Mesothelial cell of epicardium (in vitro differentiated cells): ENCODE results near the gene SLC30A10. TPM values are rescaled to one million over a fixed set of nuclear protein-coding genes. Genes with fewer than 3 reads are reported as not detected.

Source experiments
- DNase-seq, 2 experiments: peaks; one replicate each; pipeline ENCODE4 v3.0.0; 2021; ENCODE audit warnings: low spot score in 2 of 2; ENCODE audit not compliant: unreplicated experiment in 2 of 2
- H3K27ac Mint-ChIP-seq: 2 replicates; pipeline ENCODE4 v1.8.0; 2021; ENCODE audit warnings: mixed read lengths
- H3K27me3 Mint-ChIP-seq: 2 replicates; pipeline ENCODE4 v1.8.0; 2021; ENCODE audit warnings: low read depth, mixed read lengths
- H3K36me3 Mint-ChIP-seq: 2 replicates; pipeline ENCODE4 v1.8.0; 2021; ENCODE audit warnings: mixed read lengths
- H3K4me1 Mint-ChIP-seq: 2 replicates; pipeline ENCODE4 v1.8.0; 2021; ENCODE audit warnings: mixed read lengths
- H3K4me3 Mint-ChIP-seq: 2 replicates; pipeline ENCODE4 v1.8.0; 2021; ENCODE audit warnings: mild to moderate bottlenecking, moderate library complexity, mixed read lengths
- H3K9me3 Mint-ChIP-seq: 2 replicates; pipeline ENCODE4 v1.8.0; 2021; ENCODE audit warnings: mixed read lengths
- total RNA-seq: library from RNA; stranded (reverse); gene quantifications from 3 replicates; pipeline ENCODE4 v1.2.1, GENCODE V29; 2021
- TF ChIP-seq, protein P1 (sequence below): fragments of 200-600 bp; sonication (generic); IDR thresholded peaks from one replicate; pipeline ENCODE4 v1.5.0; 2021; ENCODE audit warnings: antibody characterized with exemption; ENCODE audit not compliant: unreplicated experiment

SLC30A10 gene
- total RNA-seq, 1 donor from 2014 or later: 1.1 TPM

DNA sequence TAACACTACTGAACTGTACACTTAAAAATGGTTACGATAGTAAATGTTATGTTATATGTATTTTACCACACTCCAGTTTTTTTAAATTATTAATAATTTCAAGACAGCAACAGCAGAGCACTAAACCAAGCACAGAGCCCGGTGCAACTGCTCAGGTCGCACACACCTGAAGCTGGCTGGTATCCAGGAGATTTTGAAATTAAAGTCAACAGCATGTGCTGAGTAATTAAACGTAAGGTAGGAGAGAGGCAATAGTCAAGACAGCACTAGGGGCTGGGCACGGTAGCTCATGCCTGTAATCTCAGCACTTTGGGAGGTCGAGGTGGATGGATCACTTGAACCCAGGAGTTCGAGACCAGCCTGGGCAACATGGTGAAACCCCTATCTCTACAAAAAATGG lies 35.1 kb upstream of the SLC30A10 start:
- no peak for DNase-seq
- peaks cover 4% of the 10 kb centered on the region for H3K9me3 Mint-ChIP-seq
- no peak overlapping the region for H3K4me3 Mint-ChIP-seq
- TF ChIP-seq, protein P1, sequence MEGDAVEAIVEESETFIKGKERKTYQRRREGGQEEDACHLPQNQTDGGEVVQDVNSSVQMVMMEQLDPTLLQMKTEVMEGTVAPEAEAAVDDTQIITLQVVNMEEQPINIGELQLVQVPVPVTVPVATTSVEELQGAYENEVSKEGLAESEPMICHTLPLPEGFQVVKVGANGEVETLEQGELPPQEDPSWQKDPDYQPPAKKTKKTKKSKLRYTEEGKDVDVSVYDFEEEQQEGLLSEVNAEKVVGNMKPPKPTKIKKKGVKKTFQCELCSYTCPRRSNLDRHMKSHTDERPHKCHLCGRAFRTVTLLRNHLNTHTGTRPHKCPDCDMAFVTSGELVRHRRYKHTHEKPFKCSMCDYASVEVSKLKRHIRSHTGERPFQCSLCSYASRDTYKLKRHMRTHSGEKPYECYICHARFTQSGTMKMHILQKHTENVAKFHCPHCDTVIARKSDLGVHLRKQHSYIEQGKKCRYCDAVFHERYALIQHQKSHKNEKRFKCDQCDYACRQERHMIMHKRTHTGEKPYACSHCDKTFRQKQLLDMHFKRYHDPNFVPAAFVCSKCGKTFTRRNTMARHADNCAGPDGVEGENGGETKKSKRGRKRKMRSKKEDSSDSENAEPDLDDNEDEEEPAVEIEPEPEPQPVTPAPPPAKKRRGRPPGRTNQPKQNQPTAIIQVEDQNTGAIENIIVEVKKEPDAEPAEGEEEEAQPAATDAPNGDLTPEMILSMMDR: no peak
- peaks cover 12% of the 10 kb centered on the region for H3K27me3 Mint-ChIP-seq
- H3K4me1 Mint-ChIP-seq: peaks cover 4% of the 10 kb centered on the region
- H3K36me3 Mint-ChIP-seq: peaks cover 10% of the 10 kb centered on the region
- H3K27ac Mint-ChIP-seq: no peak overlapping the region

DNA sequence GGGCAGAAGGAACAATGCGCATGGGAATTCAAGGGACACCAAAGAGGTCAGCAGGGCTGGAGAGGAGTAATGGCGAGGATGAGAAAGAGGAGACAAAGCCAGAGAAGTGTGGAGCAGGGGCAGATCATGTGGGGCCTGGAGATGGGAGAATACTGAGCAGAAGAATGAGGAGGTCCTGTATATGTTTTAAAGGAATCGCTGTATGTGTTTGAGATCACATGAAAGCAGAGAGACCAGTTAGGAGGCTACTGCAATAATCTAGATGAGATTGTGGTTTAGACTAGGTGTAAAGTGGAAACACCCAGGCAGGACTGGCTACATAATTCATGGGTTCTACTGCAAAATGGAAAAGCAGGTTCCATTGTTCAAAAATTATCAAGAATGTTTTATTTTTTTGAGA lies 33.3 kb upstream of the SLC30A10 start:
- H3K36me3 Mint-ChIP-seq: no peaks in the 10 kb centered on the region
- TF ChIP-seq, protein P1: no peak
- no peak overlapping the region for H3K4me3 Mint-ChIP-seq
- H3K9me3 Mint-ChIP-seq: peaks cover 4% of the 10 kb centered on the region
- H3K27me3 Mint-ChIP-seq: peaks cover 12% of the 10 kb centered on the region
- peaks cover 4% of the 10 kb centered on the region for H3K4me1 Mint-ChIP-seq
- DNase-seq: no peak
- no peak overlapping the region for H3K27ac Mint-ChIP-seq

DNA sequence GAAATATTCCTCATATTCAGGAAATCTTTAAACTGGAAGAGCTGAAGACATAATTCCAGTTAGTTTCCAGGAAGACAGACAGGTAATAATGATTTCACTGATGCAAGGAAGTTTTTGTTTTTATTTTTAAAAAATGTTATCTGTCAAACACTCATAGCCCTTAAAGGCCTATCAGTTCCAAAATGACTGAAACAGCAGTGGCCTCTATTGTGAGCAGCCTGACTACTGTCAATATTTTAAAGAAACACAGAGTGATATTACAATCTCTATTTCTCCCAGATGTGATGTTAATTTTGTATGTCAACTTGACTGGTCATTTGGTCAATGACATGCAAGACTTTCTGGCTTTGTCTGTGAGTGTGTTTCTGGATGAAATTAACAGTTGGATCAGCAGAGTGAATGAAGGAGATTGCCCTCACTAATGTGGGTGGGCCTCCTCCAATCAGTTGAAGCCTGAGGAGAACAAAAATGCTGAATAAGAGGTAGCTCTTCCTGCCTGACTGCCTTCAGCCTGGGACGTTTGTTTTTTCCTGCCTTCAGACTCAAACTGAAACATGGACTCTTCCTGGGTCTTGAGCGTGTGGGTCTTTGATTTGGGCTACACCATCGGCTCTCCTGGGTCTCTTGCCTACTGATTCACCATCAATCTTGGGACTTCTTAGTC lies 31.3 kb upstream of the SLC30A10 start:
- Mint-ChIP-seq H3K4me1 (no peaks in the 10 kb centered on the region), H3K4me3 (no peak overlapping the region), H3K36me3 (no peaks in the 10 kb centered on the region), H3K27me3 (peaks cover 17% of the 10 kb centered on the region), H3K9me3 (peaks cover 4% of the 10 kb centered on the region), H3K27ac (no peak overlapping the region)
- TF ChIP-seq, protein P1: no peak
- no peak for DNase-seq

- Mint-ChIP-seq H3K4me1 (no peaks in the 10 kb centered on the region), H3K27me3 (peaks cover 12% of the 10 kb centered on the region), H3K4me3 (no peak overlapping the region), H3K36me3 (no peaks in the 10 kb centered on the region), H3K9me3 (peaks cover 4% of the 10 kb centered on the region), H3K27ac (no peak overlapping the region)
- TF ChIP-seq, protein P1: no peak
- DNase-seq: no peak
Observed at GRCh38 chr1:219958875-219959417, 30.6 kb upstream of the SLC30A10 start.

GRCh38 chr1:219954736-219955421 lies 26.5 kb upstream of the SLC30A10 start:
- no peaks in the 10 kb centered on the region for H3K4me1 Mint-ChIP-seq
- H3K4me3 Mint-ChIP-seq: no peak overlapping the region
- TF ChIP-seq, protein P1: no peak
- peaks cover 9% of the 10 kb centered on the region for H3K27me3 Mint-ChIP-seq
- H3K27ac Mint-ChIP-seq: no peak overlapping the region
- no peaks in the 10 kb centered on the region for H3K9me3 Mint-ChIP-seq
- no peaks in the 10 kb centered on the region for H3K36me3 Mint-ChIP-seq
- no peak for DNase-seq
